ENCODE measurements around the gene DUOX2. TPM values are rescaled to one million over a fixed set of nuclear protein-coding genes. Genes with fewer than 3 reads are reported as not detected.

Gene DUOX2
- total RNA-seq, 1 experiment from 2014 or later = 0.44 TPM

DNA sequence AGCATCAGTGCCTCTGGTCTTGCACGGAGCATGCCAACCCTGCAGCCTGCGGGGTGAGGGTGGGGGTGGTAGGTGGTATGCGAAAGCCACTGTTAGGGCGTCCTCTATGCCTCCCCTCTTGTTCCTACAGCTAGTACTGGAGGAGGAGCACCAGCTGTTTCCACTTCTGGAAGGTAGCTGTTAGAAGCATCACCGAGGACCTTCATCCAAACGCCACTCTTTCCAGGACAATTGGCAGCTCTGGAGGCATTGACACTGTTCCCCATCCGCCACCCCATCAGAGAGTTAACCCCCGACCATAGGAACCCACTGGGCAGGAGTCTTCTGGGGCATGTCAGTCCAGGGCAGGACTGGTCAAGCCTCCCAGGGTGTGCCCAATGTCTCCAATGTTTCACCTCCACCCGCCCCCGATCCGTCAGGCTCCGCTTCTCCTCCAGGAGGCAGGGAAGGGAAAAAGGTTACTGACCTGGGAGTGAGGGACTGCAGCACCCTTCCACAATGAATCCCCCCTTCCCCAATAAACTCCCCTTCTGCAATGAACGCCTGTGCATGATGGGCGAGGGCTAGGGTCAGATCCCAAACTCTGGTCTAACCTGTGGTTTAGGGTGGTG, 487 bp downstream of the DUOX2 start:
- TF ChIP-seq, protein P1, sequence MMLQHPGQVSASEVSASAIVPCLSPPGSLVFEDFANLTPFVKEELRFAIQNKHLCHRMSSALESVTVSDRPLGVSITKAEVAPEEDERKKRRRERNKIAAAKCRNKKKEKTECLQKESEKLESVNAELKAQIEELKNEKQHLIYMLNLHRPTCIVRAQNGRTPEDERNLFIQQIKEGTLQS (IDR thresholded peaks at IDR 0.05) = no peak
- TF ChIP-seq SP1 (IDR thresholded peaks at IDR 0.05; ENCODE audit: low read depth) (no peak), SIN3A (IDR thresholded peaks at IDR 0.05; ENCODE audit: low read depth) (no peak), ZFX (IDR thresholded peaks at IDR 0.05) (no peak), RAD21 (IDR thresholded peaks at IDR 0.05; ENCODE audit: low read depth) (no peak), JUND (IDR thresholded peaks at IDR 0.05) (no peak), CBX3 (IDR thresholded peaks at IDR 0.05; ENCODE audit: low read depth) (no peak), FOSL1 (IDR thresholded peaks at IDR 0.05; ENCODE audit: low read depth) (no peak), EGR1 (IDR thresholded peaks at IDR 0.05; ENCODE audit: low read depth) (no peak), POLR2AphosphoS5 (IDR thresholded peaks at IDR 0.05; ENCODE audit: low read depth, low read length) (no peak), ELF1 (IDR thresholded peaks at IDR 0.05; ENCODE audit: borderline replicate concordance, low read depth) (no peak), SRF (IDR thresholded peaks at IDR 0.05; ENCODE audit: low read depth) (no peak), TCF7L2 (IDR thresholded peaks at IDR 0.05; ENCODE audit: borderline replicate concordance, extremely low read depth, insufficient read depth, insufficient read length) (no peak), ZNF274 (IDR thresholded peaks at IDR 0.05; ENCODE audit: low read depth, low read length) (no peak), EZH2phosphoT487 (IDR thresholded peaks at IDR 0.05; ENCODE audit: borderline replicate concordance) (no peak), YY1 (IDR thresholded peaks at IDR 0.05; ENCODE audit: extremely low read depth, insufficient replicate concordance, low read depth, low read length) (no peak)
- TF ChIP-seq, protein P2, sequence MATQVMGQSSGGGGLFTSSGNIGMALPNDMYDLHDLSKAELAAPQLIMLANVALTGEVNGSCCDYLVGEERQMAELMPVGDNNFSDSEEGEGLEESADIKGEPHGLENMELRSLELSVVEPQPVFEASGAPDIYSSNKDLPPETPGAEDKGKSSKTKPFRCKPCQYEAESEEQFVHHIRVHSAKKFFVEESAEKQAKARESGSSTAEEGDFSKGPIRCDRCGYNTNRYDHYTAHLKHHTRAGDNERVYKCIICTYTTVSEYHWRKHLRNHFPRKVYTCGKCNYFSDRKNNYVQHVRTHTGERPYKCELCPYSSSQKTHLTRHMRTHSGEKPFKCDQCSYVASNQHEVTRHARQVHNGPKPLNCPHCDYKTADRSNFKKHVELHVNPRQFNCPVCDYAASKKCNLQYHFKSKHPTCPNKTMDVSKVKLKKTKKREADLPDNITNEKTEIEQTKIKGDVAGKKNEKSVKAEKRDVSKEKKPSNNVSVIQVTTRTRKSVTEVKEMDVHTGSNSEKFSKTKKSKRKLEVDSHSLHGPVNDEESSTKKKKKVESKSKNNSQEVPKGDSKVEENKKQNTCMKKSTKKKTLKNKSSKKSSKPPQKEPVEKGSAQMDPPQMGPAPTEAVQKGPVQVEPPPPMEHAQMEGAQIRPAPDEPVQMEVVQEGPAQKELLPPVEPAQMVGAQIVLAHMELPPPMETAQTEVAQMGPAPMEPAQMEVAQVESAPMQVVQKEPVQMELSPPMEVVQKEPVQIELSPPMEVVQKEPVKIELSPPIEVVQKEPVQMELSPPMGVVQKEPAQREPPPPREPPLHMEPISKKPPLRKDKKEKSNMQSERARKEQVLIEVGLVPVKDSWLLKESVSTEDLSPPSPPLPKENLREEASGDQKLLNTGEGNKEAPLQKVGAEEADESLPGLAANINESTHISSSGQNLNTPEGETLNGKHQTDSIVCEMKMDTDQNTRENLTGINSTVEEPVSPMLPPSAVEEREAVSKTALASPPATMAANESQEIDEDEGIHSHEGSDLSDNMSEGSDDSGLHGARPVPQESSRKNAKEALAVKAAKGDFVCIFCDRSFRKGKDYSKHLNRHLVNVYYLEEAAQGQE (IDR thresholded peaks at IDR 0.05; ENCODE audit: low read depth) = no peak
- TF ChIP-seq, protein P3, sequence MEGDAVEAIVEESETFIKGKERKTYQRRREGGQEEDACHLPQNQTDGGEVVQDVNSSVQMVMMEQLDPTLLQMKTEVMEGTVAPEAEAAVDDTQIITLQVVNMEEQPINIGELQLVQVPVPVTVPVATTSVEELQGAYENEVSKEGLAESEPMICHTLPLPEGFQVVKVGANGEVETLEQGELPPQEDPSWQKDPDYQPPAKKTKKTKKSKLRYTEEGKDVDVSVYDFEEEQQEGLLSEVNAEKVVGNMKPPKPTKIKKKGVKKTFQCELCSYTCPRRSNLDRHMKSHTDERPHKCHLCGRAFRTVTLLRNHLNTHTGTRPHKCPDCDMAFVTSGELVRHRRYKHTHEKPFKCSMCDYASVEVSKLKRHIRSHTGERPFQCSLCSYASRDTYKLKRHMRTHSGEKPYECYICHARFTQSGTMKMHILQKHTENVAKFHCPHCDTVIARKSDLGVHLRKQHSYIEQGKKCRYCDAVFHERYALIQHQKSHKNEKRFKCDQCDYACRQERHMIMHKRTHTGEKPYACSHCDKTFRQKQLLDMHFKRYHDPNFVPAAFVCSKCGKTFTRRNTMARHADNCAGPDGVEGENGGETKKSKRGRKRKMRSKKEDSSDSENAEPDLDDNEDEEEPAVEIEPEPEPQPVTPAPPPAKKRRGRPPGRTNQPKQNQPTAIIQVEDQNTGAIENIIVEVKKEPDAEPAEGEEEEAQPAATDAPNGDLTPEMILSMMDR (IDR thresholded peaks at IDR 0.05 in 2 of 3, conservative IDR thresholded peaks at IDR 0.05 in 1 of 3; ENCODE audit: borderline replicate concordance in 1 of 3, insufficient read depth in 1 of 3, low read depth in 2 of 3, low read length in 2 of 3) = no peak
- TF ChIP-seq, protein P4, sequence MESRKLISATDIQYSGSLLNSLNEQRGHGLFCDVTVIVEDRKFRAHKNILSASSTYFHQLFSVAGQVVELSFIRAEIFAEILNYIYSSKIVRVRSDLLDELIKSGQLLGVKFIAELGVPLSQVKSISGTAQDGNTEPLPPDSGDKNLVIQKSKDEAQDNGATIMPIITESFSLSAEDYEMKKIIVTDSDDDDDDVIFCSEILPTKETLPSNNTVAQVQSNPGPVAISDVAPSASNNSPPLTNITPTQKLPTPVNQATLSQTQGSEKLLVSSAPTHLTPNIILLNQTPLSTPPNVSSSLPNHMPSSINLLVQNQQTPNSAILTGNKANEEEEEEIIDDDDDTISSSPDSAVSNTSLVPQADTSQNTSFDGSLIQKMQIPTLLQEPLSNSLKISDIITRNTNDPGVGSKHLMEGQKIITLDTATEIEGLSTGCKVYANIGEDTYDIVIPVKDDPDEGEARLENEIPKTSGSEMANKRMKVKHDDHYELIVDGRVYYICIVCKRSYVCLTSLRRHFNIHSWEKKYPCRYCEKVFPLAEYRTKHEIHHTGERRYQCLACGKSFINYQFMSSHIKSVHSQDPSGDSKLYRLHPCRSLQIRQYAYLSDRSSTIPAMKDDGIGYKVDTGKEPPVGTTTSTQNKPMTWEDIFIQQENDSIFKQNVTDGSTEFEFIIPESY (IDR thresholded peaks at IDR 0.05; ENCODE audit: extremely low read depth, insufficient replicate concordance, low read length) = no peak
- H3K4me1 ChIP-seq (ENCODE audit: control insufficient read depth in 1 of 2, insufficient read depth in 2 of 2, low read length in 2 of 2) = peaks cover 0 to 4% of the 10 kb centered on the region in 2 experiments; a peak in 2 of 4 replicates
- H2AFZ ChIP-seq (ENCODE audit: low read depth, low read length, poor library complexity, severe bottlenecking) = no peak overlapping the region
- ChIA-PET POLR2A (no interaction called here), CTCF (interaction anchor here (0.7 kb wide), 1 partner anchor 13 kb away, joined by 4 read pairs; no protein-coding TSS in a partner anchor), RAD21 (ENCODE audit: low non-redundant PET in 1 of 2, low total read pairs in 2 of 2, uncharacterized antibody in 2 of 2, unreplicated experiment in 2 of 2) (no interaction called here)
- DNase-seq (ENCODE audit: low read depth, low spot score) (no peak), ATAC-seq (no peak)
- intact Hi-C loops (cut with micrococcal nuclease) = no loop called here
- no peaks in the 10 kb centered on the region for H3K9me2 ChIP-seq (ENCODE audit: insufficient read depth)
- H3K4me3 ChIP-seq (replicated peaks in 1 of 2; ENCODE audit: low read depth in 1 of 2, low read length in 2 of 2) = no peak overlapping the region
- no peaks in the 10 kb centered on the region for H3K27me3 ChIP-seq (ENCODE audit: insufficient read depth, low read length)
- BruUV-seq (replicated peaks) = no TSS peak
- no peaks in the 10 kb centered on the region for H3K79me2 ChIP-seq (ENCODE audit: insufficient read depth, low read length)
- no peaks in the 10 kb centered on the region for H4K20me1 ChIP-seq (ENCODE audit: insufficient read depth)
- no peak overlapping the region for H3K27ac ChIP-seq (ENCODE audit: low read depth, low read length)
- H3K9ac ChIP-seq (ENCODE audit: low read length) = no peak overlapping the region
- no peaks in the 10 kb centered on the region for H3K9me3 ChIP-seq (ENCODE audit: control insufficient read depth in 1 of 2, insufficient read depth in 1 of 2, low read depth in 1 of 2, low read length in 2 of 2)
- no peaks in the 10 kb centered on the region for H3K36me3 ChIP-seq (ENCODE audit: control insufficient read depth in 1 of 2, insufficient read depth in 2 of 2, low read length in 2 of 2)
- no peak overlapping the region for H3K4me2 ChIP-seq (ENCODE audit: low read length)

Data from HCT116 (cell line).